Measurements from ENCODE around the gene ARSB.

- TF ChIP-seq CTCF (IDR thresholded peaks at IDR 0.05) (no peak), USF2 (IDR thresholded peaks at IDR 0.05) (no peak), RAD21 (conservative IDR thresholded peaks at IDR 0.05 in 1 of 2, IDR thresholded peaks at IDR 0.05 in 1 of 2) (no peak), SMC3 (IDR thresholded peaks at IDR 0.05) (no peak), EP300 (IDR thresholded peaks at IDR 0.05) (no peak), CBX8 (IDR thresholded peaks at IDR 0.05) (no peak), POLR2A (IDR thresholded peaks at IDR 0.05; ENCODE audit: low read length) (no peak), NR3C1 (IDR thresholded peaks at IDR 0.05) (no peak), MAZ (IDR thresholded peaks at IDR 0.05; ENCODE audit: borderline replicate concordance, low read depth, low read length) (no peak), MYC (IDR thresholded peaks at IDR 0.05; ENCODE audit: borderline replicate concordance, low read length) (no peak), NFE2L2 (conservative IDR thresholded peaks at IDR 0.05; ENCODE audit: low read length) (no peak), ZNF302 (CRISPR knock-in tag; IDR thresholded peaks at IDR 0.05) (no peak)
These were observed 59.8 kb downstream of the ARSB start for GRCh38 chr5:78925129-78925876.

All from A549 (cell line).